Stimulated activated memory B cell treated with anti-CD40 and anti-IgM and Interleukin-4, amounts not matched to agents 10 μg/mL and 1 μg/mL and 100 μg/mL, for 72 hours (primary cell): ENCODE results near the gene SYCN.
"Not testable (repeated sequence)": the region's sequence is repeated elsewhere in the genome, so short reads cannot be mapped to it uniquely, and the experiment has no call there.

ENCODE experiments used
- ATAC-seq: fragments of 150-1000 bp; cut with Tn5 transposase; 2 replicates; pipeline ENCODE4 v1.10.0; 2021
- H3K27ac Mint-ChIP-seq: one replicate; pipeline ENCODE4 v1.8.0; 2022; ENCODE audit warnings: mild to moderate bottlenecking, mixed read lengths
- H3K27me3 Mint-ChIP-seq: one replicate; pipeline ENCODE4 v1.8.0; 2022; ENCODE audit warnings: mixed read lengths
- H3K36me3 Mint-ChIP-seq: one replicate; pipeline ENCODE4 v1.8.0; 2022; ENCODE audit warnings: mixed read lengths
- H3K4me1 Mint-ChIP-seq: one replicate; pipeline ENCODE4 v1.8.0; 2022; ENCODE audit warnings: mixed read lengths
- H3K4me3 Mint-ChIP-seq: one replicate; pipeline ENCODE4 v1.8.0; 2022; ENCODE audit warnings: mild to moderate bottlenecking, moderate library complexity, mixed read lengths
- H3K9me3 Mint-ChIP-seq: one replicate; pipeline ENCODE4 v1.8.0; 2022; ENCODE audit warnings: mixed read lengths

The SYCN gene

DNA sequence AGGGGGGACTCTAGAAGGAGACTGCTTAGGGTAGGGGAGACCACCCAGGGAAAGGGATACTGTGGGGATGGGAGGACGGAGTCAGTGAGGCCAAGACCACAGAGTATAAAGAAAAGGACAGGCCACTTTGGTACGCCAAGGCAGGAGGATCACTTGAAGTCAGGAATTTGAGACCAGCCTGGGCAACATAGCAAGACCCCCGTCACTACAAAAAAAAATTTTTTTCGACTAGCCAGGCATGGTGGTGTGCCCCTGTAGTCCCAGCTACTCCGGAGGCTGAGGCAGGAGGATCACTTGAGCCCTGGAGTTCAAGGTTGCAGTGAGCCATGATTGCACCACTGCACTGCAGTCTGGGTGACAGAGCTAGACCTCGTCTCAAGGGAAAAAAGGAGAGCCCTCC, 34.1 kb upstream of the SYCN start:
- H3K27ac Mint-ChIP-seq, result peak overlapping the region; percentile 87
- H3K4me3 Mint-ChIP-seq, result peak overlapping the region; percentile 63
- no peaks in the 10 kb centered on the region for H3K27me3 Mint-ChIP-seq
- H3K36me3 Mint-ChIP-seq, result no peaks in the 10 kb centered on the region
- H3K9me3 Mint-ChIP-seq, result no peaks in the 10 kb centered on the region
- ATAC-seq, result no peak
- peaks cover 27% of the 10 kb centered on the region for H3K4me1 Mint-ChIP-seq

DNA sequence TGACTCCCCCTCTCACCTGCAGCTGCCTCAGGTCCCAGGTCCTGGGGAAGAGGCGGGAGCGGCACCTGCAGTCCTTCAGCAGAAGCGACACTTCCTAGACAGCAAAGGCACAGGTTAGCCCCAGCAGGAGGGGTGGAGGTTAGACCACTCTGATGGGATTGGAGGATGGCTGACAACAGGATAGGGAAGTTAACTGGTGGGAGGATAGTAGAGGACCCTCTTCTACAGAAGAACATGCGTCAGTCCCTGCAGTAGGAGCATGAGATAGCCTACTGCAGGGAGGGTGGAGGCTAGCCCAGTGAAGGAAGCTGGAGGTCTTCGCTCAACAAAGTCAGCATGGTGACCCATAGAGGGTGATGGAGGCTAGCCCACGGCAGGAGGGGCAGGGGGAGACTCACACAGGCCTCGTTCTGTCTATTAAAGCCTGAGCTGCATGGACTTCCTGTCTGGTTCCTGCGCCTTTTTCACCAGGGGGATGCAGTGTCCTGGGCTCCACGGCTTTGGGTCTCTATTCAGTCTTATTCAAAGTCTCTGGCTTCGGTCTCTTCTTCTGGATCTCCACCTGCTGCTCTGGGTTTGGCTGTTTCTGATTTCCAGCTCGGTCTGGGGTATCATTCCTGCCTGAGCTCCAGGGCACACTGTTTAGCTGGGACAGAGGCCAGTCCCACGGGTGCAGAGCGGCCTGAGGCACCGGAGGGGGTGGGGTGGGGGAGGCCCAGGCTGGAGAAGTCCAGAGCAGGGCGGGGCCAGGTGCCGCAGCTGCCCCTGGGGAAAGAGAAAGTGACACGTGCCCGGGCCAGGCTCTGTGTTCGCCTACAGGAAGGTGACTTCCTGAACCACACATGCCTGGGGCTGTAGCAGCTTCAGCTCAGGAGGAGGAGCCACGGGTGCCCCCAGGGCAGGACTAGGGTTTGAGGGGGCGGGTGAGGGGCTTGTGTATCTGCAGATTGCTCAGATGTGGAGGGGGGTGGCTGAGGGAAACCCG, 33.4 kb upstream of the SYCN start:
- Mint-ChIP-seq H3K36me3 (no peaks in the 10 kb centered on the region), H3K27me3 (no peaks in the 10 kb centered on the region), H3K4me3 (peak overlapping the region; percentile 63), H3K9me3 (no peaks in the 10 kb centered on the region), H3K27ac (peak overlapping the region; percentile 87), H3K4me1 (peaks cover 27% of the 10 kb centered on the region)
- ATAC-seq, result peak; percentile 87

DNA sequence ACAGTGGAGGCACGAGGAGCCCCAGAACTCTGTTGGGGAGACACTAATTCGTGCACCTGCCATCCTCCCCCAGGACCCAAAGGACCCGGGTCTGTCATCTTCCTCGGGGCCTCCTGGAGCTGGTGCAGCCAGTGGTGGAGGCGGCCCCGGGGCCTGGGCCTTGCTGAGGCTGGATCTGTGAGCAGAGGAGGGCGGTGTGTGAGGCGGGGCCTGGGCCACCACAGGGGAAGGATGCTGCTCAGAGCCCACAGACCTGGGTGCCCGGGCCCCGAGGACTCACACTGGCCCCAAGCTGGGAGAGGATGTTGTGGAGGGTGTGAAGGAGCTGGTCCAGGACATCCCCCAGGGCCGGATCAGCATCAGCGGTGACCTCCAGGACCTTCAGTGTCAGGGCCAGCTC, 32.5 kb upstream of the SYCN start:
- Mint-ChIP-seq H3K36me3 (no peaks in the 10 kb centered on the region), H3K4me3 (peak overlapping the region; percentile 36), H3K27me3 (no peaks in the 10 kb centered on the region), H3K9me3 (no peaks in the 10 kb centered on the region), H3K27ac (peak overlapping the region; percentile 87), H3K4me1 (peaks cover 27% of the 10 kb centered on the region)
- ATAC-seq, result no peak

DNA sequence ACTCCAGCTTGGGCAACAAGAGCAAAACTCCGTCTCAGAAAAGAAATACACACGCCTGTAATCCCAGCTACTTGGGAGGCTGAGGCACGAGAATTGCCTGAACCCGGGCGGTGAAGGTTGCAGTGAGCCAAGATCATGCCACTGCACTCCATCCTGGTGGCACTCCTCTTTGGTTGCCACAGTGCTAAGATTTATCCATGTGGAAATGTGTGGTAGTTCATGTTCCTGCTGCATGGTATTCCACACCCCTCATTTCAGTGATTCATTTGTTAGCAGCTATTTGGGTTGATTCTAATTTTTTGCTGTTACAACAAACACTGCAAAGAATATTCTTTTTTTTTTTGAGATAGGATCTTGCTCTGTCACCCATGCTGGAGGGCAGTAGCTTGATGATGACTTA, 28.6 kb upstream of the SYCN start:
- no peak overlapping the region for H3K4me3 Mint-ChIP-seq
- H3K36me3 Mint-ChIP-seq, result no peaks in the 10 kb centered on the region
- ATAC-seq, result no peak
- no peak overlapping the region for H3K27ac Mint-ChIP-seq
- peaks cover 8% of the 10 kb centered on the region for H3K9me3 Mint-ChIP-seq
- peaks cover 18% of the 10 kb centered on the region for H3K4me1 Mint-ChIP-seq
- H3K27me3 Mint-ChIP-seq, result no peaks in the 10 kb centered on the region

DNA sequence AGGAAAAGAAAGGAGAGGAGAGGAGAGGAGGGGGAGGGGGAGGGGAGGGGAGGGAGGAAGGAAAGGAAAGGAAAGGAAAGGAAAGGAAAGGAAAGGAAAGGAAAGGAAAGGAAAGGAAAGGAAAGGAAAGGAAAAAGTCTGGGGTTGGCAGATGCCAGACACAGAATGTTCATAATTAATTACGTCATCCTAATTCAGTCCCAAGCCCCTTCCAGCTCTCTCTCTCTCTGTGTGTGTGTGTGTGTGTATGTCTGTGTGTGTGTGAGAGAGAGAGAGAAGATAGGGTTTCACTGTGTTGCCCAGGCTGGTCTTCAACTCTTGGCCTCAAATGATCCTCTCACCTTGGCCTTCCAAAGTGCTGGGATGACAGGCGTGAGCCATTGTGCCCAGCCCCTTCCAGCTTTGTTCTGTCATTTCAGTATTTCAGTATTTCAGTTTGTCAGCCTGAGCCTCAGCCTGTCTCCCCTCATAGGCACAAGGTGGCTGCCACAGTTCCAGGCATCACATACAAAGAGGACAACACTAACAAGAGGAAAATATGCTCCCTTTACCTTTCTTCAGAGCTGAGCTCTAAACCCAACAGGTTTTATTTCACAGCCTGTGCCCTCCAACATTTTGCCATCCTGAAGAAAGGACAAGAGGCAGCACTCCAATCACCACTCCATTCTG, 26.2 kb upstream of the SYCN start:
- Mint-ChIP-seq H3K4me3 (no peak overlapping the region), H3K27me3 (peaks cover under 1% of the 10 kb centered on the region), H3K36me3 (no peaks in the 10 kb centered on the region)

DNA sequence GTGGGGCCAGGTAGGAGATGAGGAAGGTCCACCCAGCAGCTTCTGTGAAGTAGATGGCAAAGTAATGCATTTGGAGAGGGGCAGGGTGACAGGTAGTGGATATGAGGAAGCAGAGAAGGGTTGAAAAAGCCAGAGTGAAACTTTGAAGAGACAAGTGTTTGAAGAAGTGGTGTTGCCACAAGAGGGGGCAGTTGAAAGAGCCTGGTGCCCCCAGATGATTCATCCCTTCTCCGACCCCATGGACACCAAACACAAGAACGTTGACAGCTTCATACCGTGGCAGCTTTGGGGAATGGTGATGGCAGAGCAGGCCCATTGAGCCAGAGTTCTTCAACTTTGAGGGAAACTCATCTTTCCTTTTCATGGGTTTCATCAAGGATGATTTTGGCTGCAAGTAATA, 20.8 kb upstream of the SYCN start:
- H3K9me3 Mint-ChIP-seq, result no peaks in the 10 kb centered on the region
- no peak overlapping the region for H3K4me3 Mint-ChIP-seq
- H3K4me1 Mint-ChIP-seq, result no peaks in the 10 kb centered on the region
- no peaks in the 10 kb centered on the region for H3K36me3 Mint-ChIP-seq
- peaks cover 28% of the 10 kb centered on the region for H3K27me3 Mint-ChIP-seq
- no peak for ATAC-seq
- no peak overlapping the region for H3K27ac Mint-ChIP-seq

More for the DNA sequence above, 26.2 kb upstream of the SYCN start:
- Mint-ChIP-seq H3K9me3 (peaks cover 8% of the 10 kb centered on the region), H3K27ac (no peak overlapping the region), H3K4me1 (no peaks in the 10 kb centered on the region)
- ATAC-seq, result no peak

DNA sequence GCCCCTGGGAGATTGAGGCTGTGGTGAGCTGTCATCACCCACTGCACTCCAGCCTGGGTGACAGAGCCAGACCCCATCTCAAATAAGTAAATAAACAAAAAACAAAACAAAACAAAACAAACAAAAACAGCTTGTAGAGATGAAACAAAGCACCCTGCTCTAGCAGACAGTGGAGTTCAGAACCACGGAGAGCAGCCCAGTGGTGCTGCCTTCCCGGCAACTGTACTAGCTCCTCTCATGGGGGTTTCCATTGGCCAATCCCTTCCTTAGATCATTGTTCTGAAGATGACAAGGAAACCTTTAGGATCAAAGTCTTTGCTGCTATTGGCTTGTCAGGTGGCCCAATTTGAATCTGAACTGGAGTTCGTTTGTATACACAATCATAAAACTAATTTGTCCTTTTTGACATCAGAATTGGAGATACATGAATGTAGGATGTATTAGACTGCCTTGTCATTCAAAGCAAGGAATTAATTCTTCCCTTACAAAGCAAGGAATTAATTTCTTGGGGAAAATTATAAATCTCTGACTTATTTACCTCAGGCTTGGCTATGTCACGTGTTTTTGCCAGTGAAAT, 19.7 kb upstream of the SYCN start:
- ATAC-seq, result no peak
- Mint-ChIP-seq H3K36me3 (no peaks in the 10 kb centered on the region), H3K27me3 (peaks cover 35% of the 10 kb centered on the region), H3K27ac (no peak overlapping the region), H3K4me3 (no peak overlapping the region), H3K4me1 (no peaks in the 10 kb centered on the region), H3K9me3 (no peaks in the 10 kb centered on the region)

DNA sequence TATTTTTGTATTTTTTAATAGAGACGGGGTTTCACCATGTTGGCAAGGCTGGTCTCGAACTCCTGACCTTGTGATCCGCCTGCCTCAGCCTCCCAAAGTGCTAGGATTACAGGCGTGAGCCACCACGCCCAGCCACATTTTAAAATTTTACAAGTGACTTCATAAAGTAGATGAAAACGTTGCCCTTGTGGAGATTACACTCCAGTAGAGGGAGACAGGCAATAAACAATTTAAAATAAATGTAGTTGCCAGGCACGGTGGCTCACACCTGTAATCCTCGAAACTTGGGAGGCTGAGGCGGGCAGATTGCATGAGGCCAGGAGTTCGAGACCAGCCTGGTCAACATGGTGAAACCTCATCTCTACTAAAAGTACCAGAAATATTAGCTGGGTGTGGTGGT, 15.0 kb upstream of the SYCN start:
- not testable (repeated sequence) for H3K4me3 Mint-ChIP-seq, H3K9me3 Mint-ChIP-seq, ATAC-seq, H3K36me3 Mint-ChIP-seq, H3K27ac Mint-ChIP-seq, H3K4me1 Mint-ChIP-seq
- H3K27me3 Mint-ChIP-seq, result peaks cover 52% of the 10 kb centered on the region

DNA sequence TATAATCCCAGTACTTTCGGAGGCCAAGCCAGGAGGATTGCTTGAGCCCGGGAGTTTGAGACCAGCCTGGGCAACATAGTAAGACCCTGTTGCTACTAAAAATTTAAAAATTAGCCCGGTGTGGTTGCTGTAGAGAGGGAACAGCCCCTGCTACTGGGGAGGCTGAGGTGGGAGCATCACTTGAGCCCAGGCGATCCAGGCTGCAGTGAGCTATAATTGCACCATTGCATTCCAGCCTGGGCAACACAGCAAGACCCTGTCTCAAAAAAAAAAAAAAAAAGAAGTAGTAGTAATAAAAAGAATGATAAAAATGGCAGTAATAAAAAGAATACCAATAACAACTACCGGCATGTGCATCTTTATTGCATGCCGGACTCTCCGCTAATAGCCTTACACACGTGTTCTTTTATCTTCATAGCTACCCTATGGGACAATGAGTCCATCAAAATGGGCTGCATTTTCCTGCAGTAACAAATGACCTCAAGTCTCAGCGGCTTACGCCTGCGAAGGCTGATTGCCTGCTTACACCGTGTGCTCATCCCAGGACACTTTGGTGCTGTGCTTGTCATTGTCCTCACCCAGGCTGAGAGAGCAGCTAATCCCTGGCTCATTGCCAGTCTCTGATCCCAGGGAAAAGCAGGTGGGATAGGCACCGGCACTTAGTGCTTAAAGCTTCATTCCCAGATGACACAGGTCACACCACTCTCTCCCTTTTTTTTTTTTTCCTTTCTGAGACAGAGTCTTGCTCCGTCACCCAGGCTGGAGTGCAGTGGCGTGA, 14.4 kb upstream of the SYCN start:
- H3K4me1 Mint-ChIP-seq, result no peaks in the 10 kb centered on the region
- H3K4me3 Mint-ChIP-seq, result no peak overlapping the region
- H3K36me3 Mint-ChIP-seq, result peaks cover 6% of the 10 kb centered on the region
- ATAC-seq, result no peak
- no peak overlapping the region for H3K27ac Mint-ChIP-seq
- H3K9me3 Mint-ChIP-seq, result peaks cover 6% of the 10 kb centered on the region
- peaks cover 57% of the 10 kb centered on the region for H3K27me3 Mint-ChIP-seq

DNA sequence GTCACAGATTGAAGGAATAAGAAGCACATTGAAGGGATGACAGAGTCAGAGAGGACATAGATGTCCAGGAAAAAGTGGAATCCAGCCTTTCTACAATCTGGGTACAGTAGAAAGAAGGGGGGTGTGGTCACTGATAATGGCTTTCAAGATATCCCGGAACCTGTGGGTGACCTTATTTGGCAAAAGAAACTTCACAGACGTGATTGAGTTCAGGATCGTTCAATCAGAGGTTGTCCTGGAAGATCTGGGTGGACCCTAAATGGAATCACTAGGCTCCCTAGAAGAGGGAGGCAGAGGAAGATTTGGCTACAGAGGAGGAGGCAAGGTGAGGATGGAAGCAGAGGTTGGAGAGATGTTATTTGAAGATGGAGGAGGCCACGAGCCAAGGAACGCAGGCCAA, 13.0 kb upstream of the SYCN start:
- H3K36me3 Mint-ChIP-seq, result peaks cover 6% of the 10 kb centered on the region
- no peak for ATAC-seq
- peaks cover 54% of the 10 kb centered on the region for H3K27me3 Mint-ChIP-seq
- no peak overlapping the region for H3K4me3 Mint-ChIP-seq
- H3K4me1 Mint-ChIP-seq, result no peaks in the 10 kb centered on the region
- H3K9me3 Mint-ChIP-seq, result peaks cover 6% of the 10 kb centered on the region
- H3K27ac Mint-ChIP-seq, result no peak overlapping the region

DNA sequence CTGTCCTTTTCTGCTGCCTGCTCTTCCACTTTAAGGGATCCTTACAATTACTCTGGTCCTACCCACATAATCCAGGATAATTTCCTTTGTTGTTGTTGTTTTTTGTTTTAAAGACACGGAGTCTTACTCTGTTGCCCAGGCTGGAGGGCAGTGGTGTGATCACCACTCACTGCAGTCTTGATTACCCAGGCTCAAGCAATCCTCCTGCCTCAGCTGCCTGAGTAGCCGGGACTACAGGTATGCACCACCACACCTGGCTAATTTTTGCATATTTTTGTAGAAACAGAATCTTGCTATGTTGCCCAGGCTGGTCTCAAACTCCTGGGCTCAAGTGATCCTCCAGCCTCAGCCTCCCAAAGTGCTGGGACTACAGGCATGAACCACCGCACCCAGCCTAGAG, 11.3 kb upstream of the SYCN start:
- H3K4me1 Mint-ChIP-seq, H3K27ac Mint-ChIP-seq, H3K36me3 Mint-ChIP-seq, H3K4me3 Mint-ChIP-seq, H3K9me3 Mint-ChIP-seq, ATAC-seq: not testable (repeated sequence)
- H3K27me3 Mint-ChIP-seq, result peaks cover 47% of the 10 kb centered on the region

DNA sequence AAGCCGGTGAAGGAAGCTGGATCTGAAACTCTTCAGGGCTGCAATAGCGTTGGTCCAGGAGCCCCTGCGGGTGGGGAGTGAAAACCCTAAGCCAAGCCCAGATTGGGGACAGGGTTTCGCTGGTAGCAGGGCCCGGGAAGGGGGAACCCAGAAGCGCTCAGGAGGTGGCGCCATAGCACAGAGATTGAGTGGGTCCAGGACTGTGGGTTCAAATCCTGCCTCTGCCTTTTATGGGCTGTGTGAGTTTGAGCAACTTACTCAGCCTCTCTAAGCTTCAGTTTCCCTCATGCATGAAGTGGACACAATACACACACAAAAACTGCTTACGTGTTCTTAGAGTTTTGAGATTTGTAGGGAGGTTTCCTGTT, 8.3 kb upstream of the SYCN start:
- H3K4me1 Mint-ChIP-seq, result no peaks in the 10 kb centered on the region
- no peak overlapping the region for H3K27ac Mint-ChIP-seq
- H3K27me3 Mint-ChIP-seq, result peaks cover 28% of the 10 kb centered on the region
- peaks cover 5% of the 10 kb centered on the region for H3K36me3 Mint-ChIP-seq
- H3K9me3 Mint-ChIP-seq, result peaks cover 5% of the 10 kb centered on the region
- no peak overlapping the region for H3K4me3 Mint-ChIP-seq
- ATAC-seq, result peak; percentile 27

DNA sequence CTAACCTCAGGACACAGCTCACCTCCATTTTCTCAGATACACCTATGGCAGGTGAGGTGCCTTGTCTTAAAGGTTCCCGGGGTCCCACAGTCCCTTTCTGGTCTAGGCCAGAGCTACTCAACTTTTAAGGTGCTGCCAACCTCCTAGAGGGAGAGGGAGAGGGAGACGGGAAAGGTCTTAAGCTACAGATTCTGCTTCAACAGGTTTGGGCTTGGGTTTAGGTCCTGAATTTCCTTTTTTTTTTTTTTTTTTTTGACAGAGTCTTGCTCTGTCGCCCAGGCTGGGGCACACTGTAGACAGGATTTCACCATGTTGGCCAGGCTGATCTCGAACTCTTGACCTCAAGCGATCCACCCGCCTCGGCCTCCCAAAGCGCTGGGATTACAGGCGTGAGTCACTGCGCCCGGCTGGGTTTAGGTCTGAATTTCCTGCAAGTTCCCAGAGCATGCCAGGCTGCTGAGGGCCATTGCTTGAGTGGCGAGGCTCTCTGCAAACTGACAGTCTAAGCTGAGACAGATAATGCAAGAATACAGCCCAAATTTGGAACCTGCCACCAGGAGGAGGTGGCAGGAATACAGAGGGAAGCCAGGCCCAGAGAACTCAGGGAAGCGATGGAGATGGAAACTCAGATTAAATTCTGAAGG, 7.8 kb upstream of the SYCN start:
- no peak for ATAC-seq

DNA sequence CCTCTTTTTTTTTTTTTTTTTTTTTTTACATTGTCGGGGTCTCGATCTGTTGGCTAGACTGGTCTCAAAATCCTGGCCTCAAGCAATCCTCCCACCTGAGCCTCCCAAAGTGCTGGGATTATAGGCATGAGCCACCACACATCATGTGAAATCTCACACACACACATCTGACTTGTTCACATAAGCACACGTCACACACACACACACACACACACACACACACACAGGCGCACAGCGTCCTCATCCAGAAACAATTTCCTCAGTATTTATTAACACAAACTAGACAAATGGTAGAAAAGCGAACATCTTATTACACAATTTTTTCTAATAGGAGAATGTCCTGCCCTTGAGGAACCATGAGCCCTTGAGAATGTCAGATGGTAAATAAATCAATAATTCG, 5.1 kb upstream of the SYCN start:
- no peak for ATAC-seq
- Mint-ChIP-seq H3K4me1 (no peaks in the 10 kb centered on the region), H3K36me3 (no peaks in the 10 kb centered on the region), H3K27ac (no peak overlapping the region), H3K27me3 (peaks cover 34% of the 10 kb centered on the region), H3K9me3 (no peaks in the 10 kb centered on the region), H3K4me3 (no peak overlapping the region)

More for the DNA sequence above, 7.8 kb upstream of the SYCN start:
- Mint-ChIP-seq H3K4me3 (no peak overlapping the region), H3K36me3 (no peaks in the 10 kb centered on the region), H3K4me1 (no peaks in the 10 kb centered on the region), H3K27ac (no peak overlapping the region), H3K9me3 (peaks cover under 1% of the 10 kb centered on the region), H3K27me3 (peaks cover 23% of the 10 kb centered on the region)
